NOMO-1 treated with dmso at 0.1 percent for 144 hours (cell line): ENCODE data around the gene MYO7A.

Source experiments
- DNase-seq: peaks from one replicate; lab custom pipeline; 2025; ENCODE audit not compliant: unreplicated experiment; lab: John Stamatoyannopoulos, UW

Gene MYO7A

GRCh38 chr11:77198440-77198849 is 70.4 kb downstream of the MYO7A start:
- DNase-seq: no peak

GRCh38 chr11:77199137-77199745 is 71.2 kb downstream of the MYO7A start:
- no peak for DNase-seq

GRCh38 chr11:77200351-77201268 is 72.6 kb downstream of the MYO7A start:
- no peak for DNase-seq

- DNase-seq: no peak
These were observed 73.3 kb downstream of the MYO7A start for GRCh38 chr11:77201370-77201769.

GRCh38 chr11:77201991-77202841 is 74.2 kb downstream of the MYO7A start:
- DNase-seq: no peak

- no peak for DNase-seq
These were observed 75.2 kb downstream of the MYO7A start for GRCh38 chr11:77202941-77203900.

- DNase-seq: no peak
These were observed 76.1 kb downstream of the MYO7A start for GRCh38 chr11:77203901-77204753.

GRCh38 chr11:77204754-77205466 is 76.9 kb downstream of the MYO7A start:
- DNase-seq: no peak

GRCh38 chr11:77205467-77206263 is 77.6 kb downstream of the MYO7A start:
- DNase-seq: no peak

GRCh38 chr11:77206264-77207018 is 78.4 kb downstream of the MYO7A start:
- no peak for DNase-seq

- DNase-seq: no peak
These were observed 79.0 kb downstream of the MYO7A start for GRCh38 chr11:77207019-77207485.

- no peak for DNase-seq
These were observed 79.7 kb downstream of the MYO7A start for GRCh38 chr11:77207618-77208313.

- DNase-seq: no peak
These were observed 80.5 kb downstream of the MYO7A start for GRCh38 chr11:77208535-77208934.

GRCh38 chr11:77209663-77210062 is 81.6 kb downstream of the MYO7A start:
- no peak for DNase-seq

GRCh38 chr11:77211040-77211451 is 83.0 kb downstream of the MYO7A start:
- DNase-seq: no peak

- DNase-seq: no peak
These were observed 83.7 kb downstream of the MYO7A start for GRCh38 chr11:77211594-77212251.
